Nucleus accumbens (tissue), 56 donors: ENCODE measurements around the gene RALA.

Experiments used
- DNase-seq, 56 donors: peaks; one replicate each; lab custom pipeline; 2025; lab: John Stamatoyannopoulos, UW

The RALA gene

GRCh38 chr7:39623047-39623731 lies at the start of gene RALA:
RALA (plus strand) TSS chr7:39623572; CDS start chr7:39686668, 63,096 bp downstream.
- peak; percentile 58 to 95 (median 92) for DNase-seq

GRCh38 chr7:39574673-39575349 lies 48.6 kb upstream of the RALA start:
- DNase-seq, result no peak

GRCh38 chr7:39577229-39577874 lies 46.0 kb upstream of the RALA start:
- DNase-seq, result no peak

- peak in 52 of 56 donors; percentile 7 to 87 (median 56) for DNase-seq
Measured at GRCh38 chr7:39580149-39580874, 43.1 kb upstream of the RALA start.

GRCh38 chr7:39582536-39582935 lies 40.8 kb upstream of the RALA start:
- DNase-seq, result no peak

- DNase-seq, result no peak
Measured at GRCh38 chr7:39583539-39583938, 39.8 kb upstream of the RALA start.

GRCh38 chr7:39587393-39587792 lies 36.0 kb upstream of the RALA start:
- no peak for DNase-seq

GRCh38 chr7:39588416-39588815 lies 35.0 kb upstream of the RALA start:
- DNase-seq, result no peak

- no peak for DNase-seq
Measured at GRCh38 chr7:39589323-39590111, 33.9 kb upstream of the RALA start.

- no peak for DNase-seq
Measured at GRCh38 chr7:39592586-39592985, 30.8 kb upstream of the RALA start.

- peak in 3 of 56 donors; percentile 2 to 4 (median 3) for DNase-seq
Measured at GRCh38 chr7:39594988-39595620, 28.3 kb upstream of the RALA start.

GRCh38 chr7:39602351-39602750 lies 21.0 kb upstream of the RALA start:
- DNase-seq, result no peak

GRCh38 chr7:39603924-39604323 lies 19.4 kb upstream of the RALA start:
- DNase-seq, result no peak

GRCh38 chr7:39605087-39605486 lies 18.3 kb upstream of the RALA start:
- no peak for DNase-seq

- DNase-seq, result peak in 13 of 56 donors; percentile 2 to 58 (median 23)
Measured at GRCh38 chr7:39606352-39606751, 17.0 kb upstream of the RALA start.

- DNase-seq, result no peak
Measured at GRCh38 chr7:39606941-39607340, 16.4 kb upstream of the RALA start.

- no peak for DNase-seq
Measured at GRCh38 chr7:39607865-39608264, 15.5 kb upstream of the RALA start.

- no peak for DNase-seq
Measured at GRCh38 chr7:39608278-39608677, 15.1 kb upstream of the RALA start.

GRCh38 chr7:39609113-39609934 lies 14.0 kb upstream of the RALA start:
- peak in 1 of 56 donors; percentile 2 for DNase-seq
